ENCODE results near the gene BORCS6. TPM values are rescaled to one million over a fixed set of nuclear protein-coding genes. Genes with fewer than 3 reads are reported as not detected.

BORCS6 gene
- total RNA-seq, 6 experiments from 2014 or later = 4.4 to 6.0 (median 4.6) TPM

- H3K36me3 Mint-ChIP-seq (ENCODE audit: low read depth) = no peaks in the 10 kb centered on the region
- H3K9me3 Mint-ChIP-seq = no peaks in the 10 kb centered on the region
- no peak for TF ChIP-seq CTCF (IDR thresholded peaks at IDR 0.05)
- DNase-seq = peak; percentile 27
- peaks cover 25% of the 10 kb centered on the region for H3K4me1 Mint-ChIP-seq (ENCODE audit: low read depth)
- H3K27ac Mint-ChIP-seq = no peak overlapping the region
- H3K4me3 Mint-ChIP-seq = no peak overlapping the region
- H3K27me3 Mint-ChIP-seq (ENCODE audit: insufficient read depth) = peaks cover 6% of the 10 kb centered on the region
These were observed 22.6 kb upstream of the BORCS6 start for GRCh38 chr17:8212312-8213180.

DNA sequence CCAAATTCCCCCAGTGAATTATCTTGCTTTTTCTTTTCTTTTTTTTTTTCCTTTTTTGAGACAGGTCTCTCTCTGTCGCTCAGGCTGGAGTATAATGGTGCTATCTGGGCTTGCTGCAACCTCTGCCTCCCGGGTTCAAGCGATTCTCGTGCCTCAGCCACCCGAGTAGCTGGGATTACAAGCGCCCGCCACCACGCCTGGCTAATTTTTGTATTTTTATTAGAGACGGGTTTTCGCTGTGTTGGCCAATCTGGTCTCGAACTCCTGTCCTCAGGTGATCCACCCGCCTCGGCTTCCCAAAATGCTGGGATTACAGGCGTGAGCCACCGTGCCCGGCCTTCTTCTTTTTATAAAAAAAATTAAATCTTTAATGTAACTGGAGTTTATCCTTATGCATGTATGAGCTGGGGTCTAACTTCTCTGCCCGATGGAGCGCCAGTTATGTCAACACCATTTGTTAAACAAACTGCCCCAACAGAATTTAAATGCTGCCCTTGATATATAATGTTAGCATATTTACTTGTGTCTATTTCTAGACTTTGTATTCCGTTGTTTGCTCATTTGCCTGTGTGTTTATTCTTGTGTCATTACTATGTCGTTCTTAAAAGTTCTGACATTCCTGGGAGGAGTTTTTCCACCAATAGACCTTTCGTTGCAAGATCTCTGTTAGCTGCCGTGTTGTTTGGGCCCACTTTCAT lies 20.9 kb upstream of the BORCS6 start:
- TF ChIP-seq CTCF (IDR thresholded peaks at IDR 0.05) = no peak
- Mint-ChIP-seq H3K27me3 (ENCODE audit: insufficient read depth) (peaks cover 6% of the 10 kb centered on the region), H3K9me3 (no peaks in the 10 kb centered on the region), H3K36me3 (ENCODE audit: low read depth) (peaks cover 8% of the 10 kb centered on the region; the same call in 1 of the 2 replicates), H3K27ac (peak overlapping the region; percentile 98), H3K4me3 (peak overlapping the region; percentile 98), H3K4me1 (ENCODE audit: low read depth) (peaks cover 25% of the 10 kb centered on the region)
- no peak for DNase-seq

- Mint-ChIP-seq H3K9me3 (no peaks in the 10 kb centered on the region), H3K4me3 (peak within 1 kb of the TSS; percentile 98)
- no peak for TF ChIP-seq CTCF (IDR thresholded peaks at IDR 0.05)
These were observed 20.2 kb upstream of the BORCS6 start, which contains the start of gene AURKB for GRCh38 chr17:8209907-8210760. AURKB (minus strand) TSS chr17:8210575; CDS start chr17:8210224, 351 bp downstream.

GRCh38 chr17:8206536-8206935 lies 16.6 kb upstream of the BORCS6 start:
- Mint-ChIP-seq H3K27me3 (ENCODE audit: insufficient read depth) (peaks cover 6% of the 10 kb centered on the region), H3K36me3 (ENCODE audit: low read depth) (peaks cover 29% of the 10 kb centered on the region; the same call in 1 of the 2 replicates), H3K4me1 (ENCODE audit: low read depth) (peaks cover 29% of the 10 kb centered on the region), H3K9me3 (no peaks in the 10 kb centered on the region), H3K4me3 (no peak overlapping the region), H3K27ac (peak overlapping the region; percentile 55)
- no peak for DNase-seq
- TF ChIP-seq CTCF (IDR thresholded peaks at IDR 0.05) = no peak; the same call in 1 of the 2 replicates

More at GRCh38 chr17:8209907-8210760, 20.2 kb upstream of the BORCS6 start, which contains the start of gene AURKB:
- peaks cover 6% of the 10 kb centered on the region for H3K27me3 Mint-ChIP-seq (ENCODE audit: insufficient read depth)
- peaks cover 10% of the 10 kb centered on the region; the same call in 1 of the 2 replicates for H3K36me3 Mint-ChIP-seq (ENCODE audit: low read depth)
- peak; percentile 97 for DNase-seq
- H3K27ac Mint-ChIP-seq = peak within 1 kb of the TSS; percentile 98
- H3K4me1 Mint-ChIP-seq (ENCODE audit: low read depth) = peaks cover 25% of the 10 kb centered on the region
